ENCODE results near the gene HMX3. TPM values are rescaled to one million over a fixed set of nuclear protein-coding genes. Genes with fewer than 3 reads are reported as not detected.

Gene HMX3
- total RNA-seq, 4 donors from 2014 or later = not detected

- intact Hi-C loops (cut with DNase I; ENCODE audit: low total_unique reads) = no loop called here
- 7 to 15% methylated on average over 6 of the region's 6 CpGs for whole genome bisulfite sequencing, 2 donors
- no peak for TF ChIP-seq POLR2A (IDR thresholded peaks at IDR 0.05)
- TF ChIP-seq, protein P1, sequence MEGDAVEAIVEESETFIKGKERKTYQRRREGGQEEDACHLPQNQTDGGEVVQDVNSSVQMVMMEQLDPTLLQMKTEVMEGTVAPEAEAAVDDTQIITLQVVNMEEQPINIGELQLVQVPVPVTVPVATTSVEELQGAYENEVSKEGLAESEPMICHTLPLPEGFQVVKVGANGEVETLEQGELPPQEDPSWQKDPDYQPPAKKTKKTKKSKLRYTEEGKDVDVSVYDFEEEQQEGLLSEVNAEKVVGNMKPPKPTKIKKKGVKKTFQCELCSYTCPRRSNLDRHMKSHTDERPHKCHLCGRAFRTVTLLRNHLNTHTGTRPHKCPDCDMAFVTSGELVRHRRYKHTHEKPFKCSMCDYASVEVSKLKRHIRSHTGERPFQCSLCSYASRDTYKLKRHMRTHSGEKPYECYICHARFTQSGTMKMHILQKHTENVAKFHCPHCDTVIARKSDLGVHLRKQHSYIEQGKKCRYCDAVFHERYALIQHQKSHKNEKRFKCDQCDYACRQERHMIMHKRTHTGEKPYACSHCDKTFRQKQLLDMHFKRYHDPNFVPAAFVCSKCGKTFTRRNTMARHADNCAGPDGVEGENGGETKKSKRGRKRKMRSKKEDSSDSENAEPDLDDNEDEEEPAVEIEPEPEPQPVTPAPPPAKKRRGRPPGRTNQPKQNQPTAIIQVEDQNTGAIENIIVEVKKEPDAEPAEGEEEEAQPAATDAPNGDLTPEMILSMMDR (IDR thresholded peaks at IDR 0.05) = no peak
- H3K4me3 ChIP-seq (ENCODE audit: low read depth, poor library complexity, severe bottlenecking) = no peak overlapping the region
- DNase-seq (ENCODE audit: low spot score in 2 of 2) = no peak
Measured at GRCh38 chr10:123140983-123141390, 5.2 kb downstream of the HMX3 start.

- DNase-seq (ENCODE audit: low spot score in 2 of 2) = no peak
Measured at GRCh38 chr10:123141791-123142700, 6.3 kb downstream of the HMX3 start.

GRCh38 chr10:123142701-123143161, 7.0 kb downstream of the HMX3 start:
- no peak for DNase-seq (ENCODE audit: low spot score in 2 of 2)
- no peak for TF ChIP-seq POLR2A (IDR thresholded peaks at IDR 0.05)
- TF ChIP-seq, protein P1 (IDR thresholded peaks at IDR 0.05) = no peak
- intact Hi-C loops (cut with DNase I; ENCODE audit: low total_unique reads) = no loop called here
- H3K4me3 ChIP-seq (ENCODE audit: low read depth, poor library complexity, severe bottlenecking) = no peak overlapping the region
- 6 to 8% methylated on average over 26 to 27 of the region's 33 CpGs for WGBS, 2 donors

More at GRCh38 chr10:123141791-123142700, 6.3 kb downstream of the HMX3 start:
- WGBS, 2 donors = 8 to 12% methylated on average over 27 to 37 of the region's 38 CpGs
- TF ChIP-seq, protein P1 (IDR thresholded peaks at IDR 0.05) = no peak
- TF ChIP-seq POLR2A (IDR thresholded peaks at IDR 0.05) = no peak
- H3K4me3 ChIP-seq (ENCODE audit: low read depth, poor library complexity, severe bottlenecking) = no peak overlapping the region
- intact Hi-C loops (cut with DNase I; ENCODE audit: low total_unique reads) = no loop called here

GRCh38 chr10:123143162-123143824, 7.5 kb downstream of the HMX3 start:
- intact Hi-C loops (cut with DNase I; ENCODE audit: low total_unique reads) = no loop called here
- H3K4me3 ChIP-seq (ENCODE audit: low read depth, poor library complexity, severe bottlenecking) = no peak overlapping the region
- no peak for DNase-seq (ENCODE audit: low spot score in 2 of 2)
- no peak for TF ChIP-seq POLR2A (IDR thresholded peaks at IDR 0.05)
- TF ChIP-seq, protein P1 (IDR thresholded peaks at IDR 0.05) = no peak
- WGBS, 2 donors = 8 to 9% methylated on average over 33 of the region's 33 CpGs

DNA sequence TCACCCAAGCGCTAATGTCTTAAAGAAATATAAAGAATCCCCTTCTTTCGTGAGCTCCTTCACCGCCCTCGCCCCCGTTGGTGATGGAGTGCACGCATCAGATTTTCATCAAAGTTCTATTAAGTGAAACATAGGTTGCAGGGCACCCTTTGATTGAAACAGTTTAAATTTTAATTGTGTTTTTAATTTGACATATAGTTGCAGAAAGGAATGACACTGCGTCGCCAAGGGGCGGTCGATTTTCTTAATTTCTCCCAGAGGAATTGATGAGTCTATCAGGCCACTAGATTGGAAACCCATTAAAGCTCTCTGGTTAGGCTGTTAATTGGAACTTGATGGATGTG, 8.0 kb downstream of the HMX3 start:
- no peak for TF ChIP-seq POLR2A (IDR thresholded peaks at IDR 0.05)
- TF ChIP-seq, protein P1 (IDR thresholded peaks at IDR 0.05) = no peak
- H3K4me3 ChIP-seq (ENCODE audit: low read depth, poor library complexity, severe bottlenecking) = no peak overlapping the region
- DNase-seq (ENCODE audit: low spot score in 2 of 2) = no peak
- intact Hi-C loops (cut with DNase I; ENCODE audit: low total_unique reads) = no loop called here
- WGBS, 2 donors = 11 to 16% methylated on average over 10 of the region's 10 CpGs

Data from lower leg skin (tissue), 4 donors.